Stimulated activated CD4-positive, alpha-beta T cell treated with anti-CD3 and anti-CD28 coated beads, Interleukin-2, amount 100 ng/mL, for 4 hours (primary cell): ENCODE data around the gene UTS2R.
A peak's percentile ranks its signal among the peaks of the same experiment; 100 is the strongest.

ENCODE experiments used
- DNase-seq: peaks from one replicate; pipeline ENCODE4 v3.0.0-alpha.2; 2020; ENCODE audit warnings: low read depth

The UTS2R gene

DNA sequence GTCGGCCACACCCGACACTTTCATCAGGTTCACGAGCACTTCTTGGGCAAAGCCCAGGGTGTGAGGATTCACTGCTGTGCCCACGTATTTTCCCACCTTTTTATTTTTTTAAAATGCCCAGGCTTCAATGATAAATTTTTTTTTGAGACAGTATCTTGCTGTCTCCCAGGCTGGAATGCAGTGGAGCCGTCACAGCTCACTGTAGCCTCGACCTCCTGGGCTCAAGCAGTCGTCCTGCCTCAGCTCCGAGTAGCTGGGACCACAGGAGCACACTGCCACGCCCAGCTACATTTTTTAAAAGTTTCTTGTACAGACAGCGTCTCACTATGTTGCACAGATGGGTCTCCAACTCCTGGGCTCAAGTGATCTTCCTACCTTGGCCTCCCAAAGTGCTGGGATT is 17.8 kb downstream of the UTS2R start:
- no peak for DNase-seq

DNA sequence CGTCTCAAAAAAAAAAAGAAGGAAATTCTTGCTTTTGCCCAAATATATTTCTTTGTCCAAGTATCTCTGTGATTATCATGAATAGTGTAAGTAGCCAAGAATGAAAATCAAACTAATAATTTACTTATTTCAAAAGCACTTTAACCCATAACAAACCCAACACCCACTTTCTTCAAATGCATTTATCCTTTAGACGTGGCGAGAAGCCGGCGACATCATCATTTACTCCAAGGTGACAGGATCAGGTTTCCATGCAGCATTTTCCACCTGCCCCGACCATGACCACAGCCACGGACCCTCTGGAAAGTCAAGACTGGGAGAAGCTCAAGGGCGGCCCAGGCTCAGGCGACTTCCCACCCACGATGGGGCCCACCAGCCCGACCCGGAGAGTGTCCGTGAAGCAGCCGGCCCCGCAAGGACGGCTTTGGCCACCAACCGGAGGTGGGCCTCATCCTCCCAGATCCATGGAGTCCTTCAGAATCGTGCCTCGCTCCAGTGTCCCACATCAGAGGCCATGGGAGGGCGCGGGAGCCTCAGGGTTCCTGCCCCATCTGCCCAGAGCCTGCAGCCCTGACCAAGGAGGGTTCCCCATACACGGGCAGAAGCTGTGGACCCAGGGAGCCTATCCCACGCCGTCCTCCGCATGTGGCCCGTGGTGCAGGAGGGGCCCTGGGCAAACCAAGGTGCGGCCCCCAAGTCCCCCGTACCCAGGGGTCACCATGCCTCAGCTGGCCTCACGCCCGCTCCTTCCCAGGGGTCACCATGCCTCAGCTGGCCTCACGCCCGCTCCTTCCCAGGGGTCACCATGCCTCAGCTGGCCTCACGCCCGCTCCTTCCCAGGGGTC is 18.7 kb downstream of the UTS2R start:
- no peak for DNase-seq

DNA sequence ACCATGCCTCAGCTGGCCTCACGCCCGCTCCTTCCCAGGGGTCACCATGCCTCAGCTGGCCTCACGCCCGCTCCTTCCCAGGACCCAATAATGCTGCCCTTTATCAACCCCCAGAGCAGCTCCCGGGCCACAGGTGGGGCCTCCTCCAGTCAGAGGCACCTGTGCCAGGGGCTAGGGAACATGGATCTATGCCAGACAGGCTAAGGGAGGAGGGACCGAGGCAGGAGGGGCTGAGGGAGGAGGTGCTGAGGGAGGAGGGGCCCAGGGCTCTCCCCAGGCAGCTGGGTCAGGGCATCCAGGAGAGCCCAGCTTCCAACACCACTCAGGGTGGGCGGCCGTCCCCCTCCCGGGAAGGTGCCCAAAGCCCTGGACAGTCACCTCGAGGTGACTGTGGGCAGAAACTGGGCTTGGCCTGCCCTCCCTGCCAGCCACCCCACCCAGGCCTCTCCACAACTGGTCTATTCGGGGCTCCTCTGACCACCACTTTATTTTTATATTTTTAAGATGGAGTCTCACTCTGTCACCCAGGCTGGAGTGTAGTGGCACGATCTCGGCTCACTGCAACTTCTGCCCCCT is 19.4 kb downstream of the UTS2R start:
- no peak for DNase-seq

DNA sequence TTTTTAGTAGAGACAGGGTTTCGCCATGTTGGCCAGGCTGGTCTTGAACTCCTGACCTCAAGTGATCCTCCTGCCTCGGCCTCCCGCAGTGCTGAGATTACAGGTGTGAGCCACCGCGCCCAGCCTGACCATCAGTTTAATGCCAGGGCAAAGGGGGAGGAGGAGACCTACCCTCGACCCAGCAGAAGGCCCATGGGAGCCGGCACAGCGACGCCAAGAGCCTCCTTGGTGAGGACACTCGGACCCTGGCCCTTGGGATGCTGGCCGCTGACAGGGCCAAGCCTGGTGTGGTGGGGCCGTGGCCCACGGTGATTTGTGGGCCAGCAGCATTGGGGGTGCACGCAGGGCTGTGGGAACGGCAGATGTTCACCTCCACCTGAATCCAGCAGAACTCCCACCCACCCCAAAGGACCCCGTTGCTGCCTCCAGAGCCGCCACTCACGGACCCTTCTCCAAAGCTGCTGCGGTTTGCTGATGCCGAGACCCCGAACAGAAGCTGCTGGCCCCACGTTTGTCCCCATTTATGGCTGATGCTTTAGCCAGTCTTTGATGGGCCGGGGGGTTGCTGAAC is 20.0 kb downstream of the UTS2R start:
- DNase-seq = no peak

DNA sequence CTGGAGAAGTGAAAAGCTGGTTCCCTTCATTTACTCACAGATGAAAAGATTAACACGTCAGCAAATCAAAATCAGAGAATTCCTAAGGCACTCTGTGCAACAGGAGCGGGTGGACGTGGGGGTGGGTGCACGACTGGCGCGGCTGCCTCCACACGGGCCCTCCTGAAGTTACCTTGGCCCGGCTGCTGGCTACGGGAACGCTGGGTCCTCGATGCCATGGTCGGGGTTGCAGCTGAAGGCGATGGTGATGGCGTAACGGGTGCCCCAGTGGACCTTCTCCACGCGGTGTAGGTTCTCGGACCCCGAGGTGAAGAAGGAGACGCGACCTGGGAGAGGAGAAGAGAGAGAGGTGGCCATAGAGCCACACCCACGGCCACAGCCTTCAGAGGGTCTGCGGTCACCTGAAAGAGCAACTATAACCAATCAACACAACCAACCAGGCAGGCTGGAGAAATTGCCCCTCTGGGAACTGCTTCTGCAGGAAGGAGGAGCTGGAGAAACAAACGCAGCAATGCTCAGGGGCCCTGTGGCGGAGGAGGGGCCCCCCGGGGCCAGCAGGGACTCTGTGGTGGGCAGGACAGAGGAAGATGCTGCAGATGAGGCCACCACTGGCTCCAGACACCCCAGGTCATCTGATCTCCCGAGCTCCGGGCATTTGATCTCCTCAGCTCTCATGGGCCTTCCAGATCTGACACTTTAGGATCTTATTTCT is 20.8 kb downstream of the UTS2R start:
- no peak for DNase-seq

DNA sequence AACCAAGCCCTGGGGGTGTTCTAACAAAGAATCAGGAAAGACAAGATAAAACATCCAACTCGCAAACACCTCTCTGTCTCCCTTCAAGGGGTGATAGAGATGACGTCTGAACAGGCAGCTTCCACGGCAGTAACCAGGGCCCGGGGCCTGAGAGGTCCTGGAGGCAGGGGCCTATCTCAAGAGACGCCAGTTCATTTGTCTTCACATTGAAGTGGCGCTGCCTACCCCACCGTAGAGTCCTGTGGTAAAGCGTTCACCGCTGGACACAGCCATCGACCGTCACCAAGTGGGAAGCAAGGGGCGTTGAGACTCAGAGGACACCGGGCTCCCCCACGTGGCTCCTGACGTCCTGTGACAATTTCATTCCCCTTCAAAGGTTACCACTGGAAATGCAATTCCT is 21.4 kb downstream of the UTS2R start:
- no peak for DNase-seq

DNA sequence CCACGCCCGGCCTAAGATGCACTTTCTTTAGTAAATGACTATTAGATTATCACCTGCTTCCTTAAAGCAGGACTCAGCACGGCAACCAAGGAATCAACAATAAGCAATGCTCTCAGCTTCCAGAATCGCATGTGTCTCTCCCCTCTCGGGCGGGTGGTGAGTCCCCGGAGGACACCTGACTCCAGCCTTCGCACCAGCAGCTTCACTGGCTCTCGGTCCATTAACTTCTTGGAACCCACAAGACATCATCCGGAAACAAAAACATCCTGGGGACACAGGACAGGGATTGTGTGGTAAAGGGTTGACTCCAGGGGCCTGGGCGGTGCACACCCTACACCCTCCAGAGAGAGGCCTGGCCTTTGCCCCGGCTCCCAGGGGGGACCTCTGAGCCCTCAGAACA is 22.7 kb downstream of the UTS2R start:
- no peak for DNase-seq

DNA sequence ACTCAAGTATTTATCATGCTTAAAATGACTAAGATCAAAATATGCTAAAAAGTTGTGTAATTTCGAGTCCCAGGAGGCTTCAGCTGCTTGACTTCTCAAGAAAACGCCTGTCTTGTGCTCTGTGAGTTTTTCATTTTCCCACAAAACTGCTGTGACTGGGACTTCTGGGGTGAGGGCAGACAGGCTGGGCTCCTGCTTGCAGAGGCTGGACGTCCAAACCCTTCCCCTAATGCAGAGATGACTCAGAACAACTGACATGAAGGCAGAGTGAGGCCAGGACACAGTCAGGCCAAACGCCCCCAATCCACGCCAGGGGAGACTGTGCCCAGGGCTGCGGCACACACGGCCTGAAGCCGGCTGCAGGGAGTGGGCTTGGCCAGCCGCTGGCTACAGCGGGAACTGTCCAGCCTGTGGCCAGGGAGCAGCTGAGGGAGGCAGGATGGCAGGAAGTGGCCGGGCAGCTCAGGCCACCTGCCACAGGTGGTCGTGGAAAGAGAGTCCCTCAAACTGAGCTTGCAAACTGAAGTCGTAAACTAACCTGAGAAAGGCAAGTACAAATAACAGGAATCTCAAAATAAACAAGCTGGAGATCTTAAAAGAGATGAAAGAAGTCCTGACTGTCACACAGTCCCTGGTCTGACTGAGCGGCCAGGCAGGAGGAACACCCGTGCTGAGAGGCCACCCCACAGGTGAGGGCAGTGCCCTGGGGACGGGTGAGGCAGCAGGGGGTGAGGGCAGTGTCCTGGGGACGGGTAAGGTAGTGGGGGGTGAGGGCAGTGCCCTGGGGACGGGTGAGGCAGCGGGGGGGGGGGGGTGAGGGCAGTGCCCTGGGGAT is 25.3 kb downstream of the UTS2R start:
- no peak for DNase-seq

DNA sequence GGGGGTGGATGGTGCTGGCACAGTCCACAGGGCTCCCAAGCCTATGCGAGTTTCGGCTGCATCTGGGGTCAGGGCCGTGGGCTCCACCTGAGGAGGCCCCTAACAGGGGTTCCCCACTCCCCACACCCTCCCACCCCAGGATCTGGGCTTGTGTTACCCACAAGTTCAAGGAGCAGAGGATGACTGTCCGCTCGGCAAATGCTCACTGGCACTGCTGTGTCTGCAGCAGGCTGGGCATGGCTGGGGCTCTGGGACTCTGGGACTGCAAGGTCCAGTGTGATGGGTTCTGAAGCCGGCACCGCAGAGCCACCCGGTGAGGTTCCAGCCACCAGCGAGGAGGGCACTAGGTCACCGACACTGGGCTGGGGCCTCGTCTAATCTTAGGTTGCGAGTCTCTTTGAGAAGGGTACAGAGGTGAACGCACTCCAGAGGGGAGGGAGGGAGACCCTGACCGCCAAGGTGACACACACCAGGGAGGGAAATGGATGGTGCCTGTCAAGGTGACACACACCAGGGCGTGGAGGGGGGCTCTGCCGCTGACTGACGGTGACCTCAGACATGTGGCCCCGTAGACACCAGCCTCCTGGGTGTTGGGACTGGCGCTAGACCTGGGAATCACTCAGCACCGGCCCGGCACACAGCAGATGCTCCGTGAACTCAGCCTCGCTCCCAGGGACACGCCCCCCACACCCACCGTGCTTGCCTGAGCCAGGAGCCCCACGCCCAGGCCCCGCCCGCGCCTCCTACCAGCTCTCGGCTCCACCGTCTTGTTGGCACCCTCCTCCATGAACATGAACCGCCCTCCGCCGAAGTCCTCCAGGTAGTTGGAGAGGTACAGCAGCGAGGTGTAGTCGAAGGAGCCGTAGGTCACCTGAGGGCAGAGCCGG is 26.1 kb downstream of the UTS2R start:
- DNase-seq = no peak

DNA sequence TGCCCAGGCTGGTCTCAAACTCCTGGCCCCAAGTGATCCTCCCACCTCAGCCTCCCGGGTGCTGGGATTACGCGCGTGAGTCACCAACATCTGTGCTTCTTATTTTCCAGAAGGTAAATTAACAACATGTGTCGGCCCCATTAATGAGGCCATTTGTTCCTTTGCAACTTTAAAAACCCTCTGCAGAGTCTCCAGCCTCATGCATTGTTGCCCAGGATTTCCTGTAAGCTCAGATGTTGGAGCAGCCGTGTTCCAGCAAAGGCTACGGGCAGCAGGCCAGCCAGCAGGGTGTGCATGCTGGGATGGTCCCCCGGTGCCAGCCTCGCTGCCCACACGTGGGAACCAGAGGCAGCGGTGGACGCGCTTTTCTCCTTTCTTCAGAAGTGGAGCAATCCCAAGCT is 27.5 kb downstream of the UTS2R start:
- DNase-seq = no peak

DNA sequence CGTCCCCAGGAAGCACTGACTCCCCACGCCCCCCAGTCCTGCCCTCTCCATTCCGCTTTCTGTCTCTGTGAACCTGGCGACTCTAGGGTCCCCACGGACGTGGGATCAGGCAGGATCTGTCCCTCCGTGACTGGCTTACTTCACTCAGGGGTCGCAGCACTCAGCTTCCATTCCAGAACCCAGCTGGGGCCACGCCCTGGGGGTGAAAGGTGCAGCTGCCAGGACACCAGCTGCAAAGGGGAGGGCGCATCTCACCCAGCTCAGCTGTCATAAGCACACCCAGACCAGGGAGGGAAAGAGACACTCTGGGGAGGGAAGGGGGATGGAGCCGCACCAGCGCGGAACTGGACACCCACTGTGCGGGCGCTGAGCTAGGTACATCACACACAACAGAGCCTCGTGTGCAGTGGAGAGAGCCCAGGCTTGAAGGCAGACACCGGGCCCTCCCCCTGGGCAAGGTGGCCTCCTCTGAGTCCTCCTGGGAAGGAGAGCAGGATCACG is 28.1 kb downstream of the UTS2R start:
- DNase-seq = no peak

DNA sequence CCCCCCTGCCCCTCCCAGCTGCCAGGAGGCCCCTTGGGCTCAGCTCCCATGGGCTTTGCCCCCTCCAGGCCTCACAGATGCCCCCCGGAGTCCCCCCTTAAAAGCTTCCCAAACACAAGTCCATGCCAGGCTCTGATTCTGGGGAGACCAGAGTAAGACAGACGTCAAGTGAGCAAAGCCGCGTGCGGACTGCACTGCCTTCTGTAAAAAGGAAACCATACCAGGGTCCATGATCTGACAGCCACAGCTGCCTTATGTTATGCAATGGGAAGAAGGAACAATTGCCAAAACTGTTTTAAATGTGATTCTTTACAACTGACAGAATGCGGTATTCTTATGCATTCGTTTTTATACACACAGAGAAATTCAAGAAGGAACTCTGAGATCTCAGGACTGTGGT is 28.6 kb downstream of the UTS2R start:
- no peak for DNase-seq

DNA sequence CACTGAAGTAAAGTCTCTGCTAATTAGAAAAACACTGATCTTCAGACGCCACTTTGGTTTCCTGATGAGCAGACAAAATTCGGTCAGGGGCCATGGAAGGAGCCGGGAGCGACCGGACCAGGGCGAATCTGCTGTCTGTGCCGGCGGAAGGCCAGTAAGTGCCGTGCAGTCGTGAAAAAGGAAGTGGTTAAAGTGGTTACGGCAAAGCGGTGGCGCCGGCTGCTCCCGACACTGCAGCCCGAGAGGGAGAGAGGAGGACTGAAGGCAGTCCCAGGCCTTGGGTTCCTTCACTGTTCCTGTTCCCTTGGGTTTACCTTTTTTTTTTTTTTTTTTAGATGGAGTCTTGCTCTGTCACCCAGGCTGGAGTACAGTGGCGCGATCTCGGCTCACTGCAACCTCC is 29.3 kb downstream of the UTS2R start:
- peak; percentile 16 for DNase-seq

DNA sequence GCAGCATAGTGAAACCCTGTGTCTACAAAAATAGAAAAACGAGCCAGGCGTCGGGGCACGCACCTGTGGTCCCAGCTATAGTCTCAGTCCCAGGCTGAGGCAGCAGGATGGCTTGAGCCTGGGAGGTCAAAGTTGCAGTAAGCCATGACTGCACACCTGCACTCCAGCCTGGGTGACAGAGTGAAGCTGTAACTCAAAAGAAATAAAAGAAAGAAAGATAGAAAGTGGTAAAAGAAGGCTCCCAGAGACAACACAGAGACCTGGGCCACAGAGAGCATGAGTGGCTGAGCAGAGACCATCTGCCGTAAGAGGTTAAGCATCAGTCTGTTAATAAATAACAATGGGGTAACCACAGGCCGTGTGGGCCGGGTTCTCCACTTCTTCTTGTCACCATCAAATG is 31.3 kb downstream of the UTS2R start:
- no peak for DNase-seq

DNA sequence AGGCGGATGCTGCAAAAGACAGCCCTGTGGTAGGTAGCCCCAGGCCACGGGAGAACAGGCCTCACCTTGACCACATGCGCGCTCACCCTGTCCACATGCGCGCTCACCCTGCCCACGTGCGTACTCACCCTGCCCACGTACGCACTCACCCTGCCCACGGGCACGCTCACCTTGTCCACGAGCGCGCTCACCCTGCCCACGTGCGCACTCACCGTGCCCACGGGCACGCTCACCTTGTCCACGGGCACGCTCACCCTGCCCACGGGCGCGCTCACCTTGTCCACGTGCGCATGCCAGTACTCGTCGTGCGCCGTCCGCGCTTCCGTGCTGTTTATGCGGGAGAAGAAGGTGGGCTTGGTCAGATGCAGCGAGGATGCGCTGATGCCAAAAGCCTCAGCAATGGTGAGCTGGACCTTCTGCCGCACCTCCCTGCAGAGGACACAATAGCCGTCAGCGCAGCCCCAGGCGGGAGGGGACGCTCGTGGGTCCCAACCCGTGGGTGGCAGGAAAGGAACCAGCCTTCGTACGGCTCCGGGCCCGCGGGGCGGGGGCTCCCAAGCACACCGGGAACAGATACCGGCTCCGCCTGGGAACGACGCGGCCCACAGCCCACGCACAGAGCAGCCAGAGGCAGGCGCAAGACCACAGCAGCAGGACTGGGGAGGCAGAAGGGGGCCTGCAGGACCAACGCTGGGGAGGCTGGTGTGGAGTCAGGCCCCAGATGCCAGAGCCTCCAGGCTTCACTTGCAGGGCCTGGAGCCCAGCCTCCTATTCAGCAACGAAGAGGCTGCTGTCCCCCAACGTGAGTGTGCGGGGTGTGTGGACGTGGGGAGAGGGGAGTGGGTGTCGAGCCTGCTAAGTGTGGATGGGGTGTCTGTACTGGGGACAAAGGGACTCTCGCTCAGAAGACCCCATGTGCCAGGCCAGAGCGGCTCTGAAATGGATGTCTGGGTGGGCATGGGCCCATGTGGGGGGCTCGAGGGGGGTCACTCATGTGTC is 32.4 kb downstream of the UTS2R start:
- no peak for DNase-seq

DNA sequence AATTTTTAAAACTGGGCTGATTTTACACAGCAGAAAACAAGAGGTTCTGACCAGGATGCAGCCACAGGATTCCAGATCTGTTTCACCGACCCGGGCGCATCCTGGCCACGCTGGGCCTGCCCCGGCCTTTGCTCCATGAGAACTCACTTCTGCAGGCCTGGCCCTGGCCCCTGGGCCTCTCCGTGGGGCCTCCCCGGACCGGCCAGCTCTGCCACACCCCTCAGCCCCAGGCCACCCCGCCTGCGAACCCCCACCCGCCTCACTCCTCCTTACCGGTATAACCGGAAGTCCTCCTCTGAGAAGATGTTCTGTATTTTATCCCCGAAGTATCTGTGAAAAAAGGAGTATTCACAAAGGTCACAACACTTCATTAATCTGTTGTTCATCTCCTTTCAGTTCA is 33.5 kb downstream of the UTS2R start:
- DNase-seq = no peak

DNA sequence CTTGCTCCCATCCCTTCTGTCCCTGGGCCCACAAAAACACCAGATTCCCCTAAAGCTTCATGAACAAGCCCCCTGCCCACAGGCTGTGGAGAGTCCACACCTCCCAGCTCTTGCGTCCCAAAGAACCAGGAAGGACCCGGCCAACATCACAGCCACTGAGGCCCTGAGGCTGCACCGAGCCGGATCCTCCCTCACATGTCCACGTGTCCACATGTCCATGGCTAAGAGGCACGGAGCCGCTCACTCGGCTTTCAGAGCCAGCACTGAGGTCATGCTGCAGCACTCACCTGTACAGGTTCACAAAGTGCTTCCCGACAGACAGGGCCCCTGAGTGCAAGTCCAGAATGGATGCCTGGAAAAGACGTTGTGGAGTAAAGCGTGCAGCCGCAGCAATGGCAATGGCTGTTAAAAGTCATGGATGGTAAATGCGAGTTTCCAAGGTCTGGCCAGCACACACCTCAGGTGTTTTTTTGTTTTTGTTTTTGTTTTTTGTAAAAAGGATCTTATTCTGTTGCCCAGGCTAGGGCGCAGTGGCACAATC is 34.6 kb downstream of the UTS2R start:
- DNase-seq = no peak

DNA sequence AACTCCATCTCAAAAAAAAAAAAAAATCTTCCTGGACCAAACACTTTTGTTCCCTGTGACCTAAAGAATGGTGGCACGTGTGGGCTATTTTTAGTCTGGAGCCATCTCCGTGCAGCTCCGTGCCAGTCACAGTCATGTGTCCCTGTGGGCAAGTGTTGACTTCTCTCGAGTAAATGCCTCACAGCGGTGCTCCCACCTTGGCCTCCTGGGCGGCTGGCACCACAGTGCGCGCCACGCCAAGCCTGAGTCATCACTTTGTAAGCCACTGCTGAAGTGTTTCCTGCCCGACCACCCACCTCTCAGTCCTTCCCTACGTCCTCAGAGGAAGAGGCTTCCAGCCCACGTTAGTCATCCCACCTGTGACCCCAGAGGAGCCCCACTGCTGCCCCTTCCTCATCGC is 35.7 kb downstream of the UTS2R start:
- no peak for DNase-seq

DNA sequence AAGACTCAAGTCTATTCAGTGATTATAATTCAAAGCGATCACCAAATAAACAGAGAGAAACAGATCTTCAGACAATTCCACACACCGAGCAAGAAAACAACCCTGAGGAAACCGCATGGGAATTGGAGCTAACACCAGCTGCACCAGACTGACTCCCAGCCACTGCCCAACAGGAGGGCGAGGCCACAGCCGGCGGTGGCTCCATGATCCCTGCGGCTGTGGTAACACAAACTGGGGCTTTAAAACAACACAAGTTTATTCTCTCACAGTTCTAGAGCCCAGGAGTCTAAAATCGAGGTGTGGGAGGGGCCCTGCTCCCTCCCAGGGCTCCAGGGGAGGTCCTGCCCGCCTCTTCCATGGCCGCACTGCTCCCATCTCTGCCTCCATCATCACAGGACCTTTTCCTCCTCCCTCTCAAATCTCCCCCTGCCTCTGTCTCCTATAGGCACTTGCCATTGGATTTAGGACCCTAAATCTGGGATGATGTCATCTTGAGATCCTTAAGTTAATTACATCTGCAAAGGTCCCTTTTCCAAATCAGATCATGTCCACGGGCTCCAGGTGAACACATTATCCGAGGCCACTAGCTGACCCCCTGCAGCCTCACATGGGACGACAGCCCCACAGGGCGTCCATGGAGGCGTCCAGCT is 36.8 kb downstream of the UTS2R start:
- DNase-seq = no peak
